Keratinocyte (primary cell): ENCODE data around the gene TBC1D5. TPM values are rescaled to one million over a fixed set of nuclear protein-coding genes. Genes with fewer than 3 reads are reported as not detected.

Source experiments
- DNase-seq: peaks from one replicate; pipeline ENCODE4 v3.0.0-alpha.2; 2011; ENCODE audit warnings: low read depth, missing footprints, low spot score
- FAIRE-seq: peaks from 2 replicates; lab custom pipeline; 2011; peaks lifted over from hg19 to GRCh38; lab: Jason Lieb, UNC
- H2AFZ ChIP-seq: 2 replicates; pipeline ENCODE4 v1.6.0; 2012; ENCODE audit warnings: low read length, control low read depth, inconsistent platforms; ENCODE audit not compliant: control insufficient read depth
- H3K27ac ChIP-seq: 2 replicates; pipeline ENCODE4 v1.5.1; 2011; ENCODE audit warnings: low read length; ENCODE audit not compliant: control insufficient read depth, insufficient read depth
- H3K27me3 ChIP-seq: 3 replicates; pipeline ENCODE4 v1.6.0; 2011; ENCODE audit warnings: low read length; ENCODE audit not compliant: control insufficient read depth, insufficient read depth; ENCODE audit errors: extremely low read depth
- H3K36me3 ChIP-seq, 2 experiments: 2 replicates in 1 of 2; 3 replicates in 1 of 2; pipeline ENCODE4 v1.5.1; 2011; ENCODE audit warnings: low read length in 2 of 2, mild to moderate bottlenecking in 1 of 2; ENCODE audit not compliant: control insufficient read depth in 2 of 2, insufficient read depth in 2 of 2; ENCODE audit errors: extremely low read depth in 1 of 2
- H3K4me1 ChIP-seq: 3 replicates; pipeline ENCODE4 v1.5.1; 2011; ENCODE audit warnings: low read length; ENCODE audit not compliant: control insufficient read depth, insufficient read depth; ENCODE audit errors: extremely low read depth
- H3K4me2 ChIP-seq: 3 replicates; pipeline ENCODE4 v1.6.0; 2011; ENCODE audit warnings: low read depth, low read length; ENCODE audit not compliant: control insufficient read depth, insufficient read depth; ENCODE audit errors: extremely low read depth
- H3K4me3 ChIP-seq, 3 experiments: fragments of 200-600 bp in 1 of 3; sonication (generic) in 1 of 3; 2 replicates in 2 of 3; 3 replicates in 1 of 3; pipeline ENCODE4 v1.5.1; 2011 to 2016; ENCODE audit warnings: low read length in 3 of 3, mild to moderate bottlenecking in 3 of 3, control low read depth in 2 of 3, inconsistent platforms in 1 of 3, low read depth in 1 of 3, mixed read lengths in 1 of 3, mixed run types in 1 of 3, moderate library complexity in 1 of 3; ENCODE audit not compliant: control insufficient read depth in 2 of 3, insufficient read depth in 2 of 3; ENCODE audit errors: extremely low read depth in 1 of 3
- H3K79me2 ChIP-seq: 2 replicates; pipeline ENCODE4 v1.6.0; 2012; ENCODE audit warnings: low read length; ENCODE audit not compliant: control insufficient read depth, insufficient read depth
- H3K9ac ChIP-seq: 3 replicates; pipeline ENCODE4 v1.6.0; 2011; ENCODE audit warnings: low read length; ENCODE audit not compliant: control insufficient read depth, insufficient read depth; ENCODE audit errors: extremely low read depth
- H3K9me1 ChIP-seq: 3 replicates; pipeline ENCODE4 v1.6.0; 2011; ENCODE audit warnings: low read length; ENCODE audit not compliant: control insufficient read depth, insufficient read depth; ENCODE audit errors: extremely low read depth
- H3K9me3 ChIP-seq: 2 replicates; pipeline ENCODE4 v1.5.1; 2012; ENCODE audit warnings: low read depth, low read length; ENCODE audit not compliant: control insufficient read depth
- H4K20me1 ChIP-seq: 3 replicates; pipeline ENCODE4 v1.6.0; 2011; ENCODE audit warnings: low read length; ENCODE audit not compliant: control insufficient read depth, insufficient read depth; ENCODE audit errors: extremely low read depth
- CTCF ChIP-seq, 3 experiments: IDR thresholded peaks in 1 of 3; conservative IDR thresholded peaks in 1 of 3; optimal IDR thresholded peaks in 1 of 3; 2 replicates in 2 of 3; 3 replicates in 1 of 3; pipeline versions ENCODE3 to v1.5.1; 2011; ENCODE audit warnings: low read length in 3 of 3, mild to moderate bottlenecking in 3 of 3, moderate library complexity in 2 of 3, control low read depth in 1 of 3, inconsistent platforms in 1 of 3; ENCODE audit not compliant: insufficient read depth in 2 of 3; ENCODE audit errors: extremely low read depth in 1 of 3
- EZH2 ChIP-seq: IDR thresholded peaks from one replicate; pipeline ENCODE4 v1.6.1; 2012; ENCODE audit warnings: inconsistent platforms, mild to moderate bottlenecking, low read length, moderate library complexity
- dilution Hi-C: fragments of 300-500 bp; cut with MboI; formaldehyde crosslinking; loops from one replicate; pipeline ENCODE4 v1.7.0; 2020; ENCODE audit warnings: low sequenced_read_pairs; ENCODE audit not compliant: extremely low pct_ligation_motif_present
- polyA plus RNA-seq, 5 experiments: library from polyadenylated mRNA; depleted of rRNA in 3 of 5; stranded (reverse) in 3 of 5; stranded (forward) in 1 of 5; unstranded in 1 of 5; fragments of >200 nt; gene quantifications; 1 replicate in 1 of 5; 2 replicates in 3 of 5; 3 replicates in 1 of 5; pipeline versions ENCODE4 v1.2.1 to v1.2.3, GENCODE V29; 2011 to 2012; ENCODE audit warnings: missing spikeins in 2 of 5, low read depth in 1 of 5, low replicate concordance in 1 of 5

The TBC1D5 gene
- polyA plus RNA-seq, 1 donor (not counting 4 experiments of a cell fraction or from before 2014, with no cell fraction given): 25.8 TPM

- no peak for FAIRE-seq
- dilution Hi-C loops: no loop called here
These were observed 58.8 kb downstream of the TBC1D5 start for GRCh38 chr3:17683542-17684207.

DNA sequence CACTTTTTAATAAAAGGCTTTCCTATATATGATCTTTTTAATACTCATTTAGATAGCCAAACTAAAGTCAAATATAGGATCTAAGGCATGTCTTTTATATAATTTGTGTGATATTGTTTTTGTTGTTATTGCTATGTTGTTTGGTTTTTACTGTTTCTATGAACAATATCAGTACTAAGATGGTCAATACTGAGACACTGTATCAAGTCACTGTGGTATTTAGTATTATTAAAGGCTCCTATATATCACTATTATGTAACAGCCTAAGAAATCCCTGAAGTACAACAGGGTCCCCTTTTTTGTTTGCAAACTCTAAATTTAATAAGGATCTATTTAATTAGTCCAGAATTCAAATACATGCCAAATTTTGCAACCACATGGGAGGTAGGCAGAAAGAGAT, 61.9 kb downstream of the TBC1D5 start:
- Histone ChIP-seq H3K9ac (no peak overlapping the region), H4K20me1 (no peaks in the 10 kb centered on the region), H3K4me3 (no peak overlapping the region), H3K9me3 (no peaks in the 10 kb centered on the region), H3K4me1 (peaks cover 7% of the 10 kb centered on the region), H3K9me1 (no peaks in the 10 kb centered on the region), H3K27me3 (no peaks in the 10 kb centered on the region), H3K36me3 (no peaks in the 10 kb centered on the region), H3K27ac (no peak overlapping the region), H3K4me2 (no peak overlapping the region), H3K79me2 (peaks cover 5% of the 10 kb centered on the region), H2AFZ (no peak overlapping the region)
- dilution Hi-C loops: no loop called here
- no peak for TF ChIP-seq CTCF (optimal IDR thresholded peaks at IDR 0.05 in 1 of 3, IDR thresholded peaks at IDR 0.05 in 1 of 3, conservative IDR thresholded peaks at IDR 0.05 in 1 of 3; ENCODE audit: extremely low read depth in 1 of 3, insufficient read depth in 2 of 3, low read length in 3 of 3)
- TF ChIP-seq EZH2: no peak
- FAIRE-seq (no peak), DNase-seq (no peak)

More at GRCh38 chr3:17683542-17684207, 58.8 kb downstream of the TBC1D5 start:
- no peaks in the 10 kb centered on the region for H3K27me3 ChIP-seq
- no peaks in the 10 kb centered on the region for H3K9me1 ChIP-seq
- DNase-seq: no peak
- H3K4me2 ChIP-seq: no peak overlapping the region
- TF ChIP-seq CTCF (optimal IDR thresholded peaks at IDR 0.05 in 1 of 3, IDR thresholded peaks at IDR 0.05 in 1 of 3, conservative IDR thresholded peaks at IDR 0.05 in 1 of 3; ENCODE audit: extremely low read depth in 1 of 3, insufficient read depth in 2 of 3, low read length in 3 of 3): no peak
- TF ChIP-seq EZH2: no peak
- no peak overlapping the region for H3K9ac ChIP-seq
- H3K79me2 ChIP-seq: peaks cover 8% of the 10 kb centered on the region
- H4K20me1 ChIP-seq: no peaks in the 10 kb centered on the region
- no peaks in the 10 kb centered on the region for H3K36me3 ChIP-seq
- no peak overlapping the region for H3K4me3 ChIP-seq
- H3K27ac ChIP-seq: no peak overlapping the region
- H3K9me3 ChIP-seq: no peaks in the 10 kb centered on the region
- H3K4me1 ChIP-seq: no peaks in the 10 kb centered on the region
- H2AFZ ChIP-seq: no peak overlapping the region
